Stimulated activated memory B cell treated with anti-CD40 and anti-IgM and Interleukin-4, amounts not matched to agents 10 μg/mL and 1 μg/mL and 100 μg/mL, for 72 hours (primary cell): ENCODE data around the gene TSHZ2.
"Not testable (repeated sequence)": the region's sequence is repeated elsewhere in the genome, so short reads cannot be mapped to it uniquely, and the experiment has no call there.

Experiments used
- ATAC-seq: fragments of 150-1000 bp; cut with Tn5 transposase; 2 replicates; pipeline ENCODE4 v1.10.0; 2021
- H3K27ac Mint-ChIP-seq: one replicate; pipeline ENCODE4 v1.8.0; 2022; ENCODE audit warnings: mild to moderate bottlenecking, mixed read lengths
- H3K27me3 Mint-ChIP-seq: one replicate; pipeline ENCODE4 v1.8.0; 2022; ENCODE audit warnings: mixed read lengths
- H3K36me3 Mint-ChIP-seq: one replicate; pipeline ENCODE4 v1.8.0; 2022; ENCODE audit warnings: mixed read lengths
- H3K4me1 Mint-ChIP-seq: one replicate; pipeline ENCODE4 v1.8.0; 2022; ENCODE audit warnings: mixed read lengths
- H3K4me3 Mint-ChIP-seq: one replicate; pipeline ENCODE4 v1.8.0; 2022; ENCODE audit warnings: mild to moderate bottlenecking, moderate library complexity, mixed read lengths
- H3K9me3 Mint-ChIP-seq: one replicate; pipeline ENCODE4 v1.8.0; 2022; ENCODE audit warnings: mixed read lengths

The TSHZ2 gene

DNA sequence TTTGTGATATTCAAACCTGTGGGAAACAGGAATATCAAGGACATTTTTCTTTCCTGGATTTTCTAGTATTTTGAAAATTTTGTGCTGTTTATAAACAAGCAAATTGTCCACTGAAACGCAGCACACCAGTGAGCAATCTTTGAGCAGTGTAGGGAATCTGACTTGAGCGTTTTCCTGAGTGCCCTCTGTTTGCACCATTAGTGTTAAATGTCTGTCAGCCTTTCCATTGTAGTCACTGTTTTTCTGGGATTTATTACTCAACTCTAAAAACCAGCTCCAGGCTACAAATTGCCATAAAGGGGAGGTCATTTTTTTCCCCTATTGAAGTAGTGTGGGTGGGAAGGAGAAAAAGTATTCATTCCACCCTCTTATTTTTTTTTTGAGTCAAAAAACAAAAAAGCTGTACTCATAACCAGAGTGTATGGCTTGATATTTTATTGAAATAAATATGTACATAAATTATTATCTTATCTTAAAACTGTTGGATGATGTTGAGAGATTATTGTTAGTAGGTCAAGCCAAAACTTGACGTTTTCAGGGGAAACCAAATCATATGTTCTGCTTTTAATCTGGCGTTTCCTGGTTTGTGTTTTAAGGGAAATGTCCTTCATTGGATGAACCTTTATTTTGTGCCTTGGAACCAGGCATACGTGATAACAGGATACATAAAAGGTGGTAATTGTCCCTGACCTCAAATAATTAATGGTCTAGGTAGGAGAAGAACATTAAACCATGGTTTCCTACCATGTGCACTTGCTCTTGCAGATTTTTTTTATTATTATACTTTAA lies 51.8 kb downstream of the TSHZ2 start:
- Mint-ChIP-seq H3K36me3 (no peaks in the 10 kb centered on the region), H3K4me1 (peaks cover 7% of the 10 kb centered on the region), H3K27me3 (peaks cover 17% of the 10 kb centered on the region), H3K4me3 (no peak overlapping the region), H3K27ac (no peak overlapping the region), H3K9me3 (peaks cover 7% of the 10 kb centered on the region)
- no peak for ATAC-seq

DNA sequence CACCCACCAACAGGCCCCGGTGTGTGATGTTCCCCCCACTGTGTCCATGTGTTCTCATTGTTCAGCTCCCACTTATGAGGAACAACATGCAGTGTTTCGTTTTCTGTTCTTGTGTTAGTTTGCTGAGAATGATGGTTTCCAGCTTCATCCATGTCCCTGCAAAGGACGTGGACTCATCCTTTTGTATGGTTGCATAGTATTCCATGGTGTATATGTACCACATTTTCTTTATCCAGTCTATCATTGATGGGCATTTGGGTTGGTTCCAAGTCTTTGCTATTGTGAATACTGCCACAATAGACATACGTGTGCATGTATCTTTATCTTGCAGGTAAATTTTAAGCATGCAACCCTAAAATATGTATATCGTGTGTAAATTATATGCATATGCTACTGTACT lies 52.5 kb downstream of the TSHZ2 start:
- peaks cover 17% of the 10 kb centered on the region for H3K27me3 Mint-ChIP-seq
- H3K36me3 Mint-ChIP-seq, H3K27ac Mint-ChIP-seq, H3K4me1 Mint-ChIP-seq, H3K9me3 Mint-ChIP-seq, H3K4me3 Mint-ChIP-seq, ATAC-seq: not testable (repeated sequence)

DNA sequence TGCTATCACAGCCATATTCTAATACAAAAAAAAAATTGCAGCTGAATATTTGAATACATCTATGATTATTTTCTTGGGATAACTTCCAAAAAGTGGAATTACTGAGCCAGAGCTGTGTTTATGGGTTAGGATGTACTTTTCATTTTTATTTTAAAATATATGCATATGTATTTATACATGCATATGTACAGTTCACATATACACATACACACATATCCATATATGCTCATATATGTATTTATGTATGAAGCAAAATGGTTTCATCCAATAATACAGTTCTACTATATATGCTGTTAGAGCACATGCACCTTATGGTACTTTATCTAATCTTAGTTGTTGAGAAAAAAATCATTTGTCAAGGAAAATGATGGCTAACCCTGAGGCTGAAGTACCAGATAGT lies 54.9 kb downstream of the TSHZ2 start:
- Mint-ChIP-seq H3K27me3 (peaks cover 17% of the 10 kb centered on the region), H3K4me3 (no peak overlapping the region), H3K9me3 (no peaks in the 10 kb centered on the region), H3K36me3 (no peaks in the 10 kb centered on the region), H3K27ac (no peak overlapping the region), H3K4me1 (peaks cover 13% of the 10 kb centered on the region)
- ATAC-seq = no peak

DNA sequence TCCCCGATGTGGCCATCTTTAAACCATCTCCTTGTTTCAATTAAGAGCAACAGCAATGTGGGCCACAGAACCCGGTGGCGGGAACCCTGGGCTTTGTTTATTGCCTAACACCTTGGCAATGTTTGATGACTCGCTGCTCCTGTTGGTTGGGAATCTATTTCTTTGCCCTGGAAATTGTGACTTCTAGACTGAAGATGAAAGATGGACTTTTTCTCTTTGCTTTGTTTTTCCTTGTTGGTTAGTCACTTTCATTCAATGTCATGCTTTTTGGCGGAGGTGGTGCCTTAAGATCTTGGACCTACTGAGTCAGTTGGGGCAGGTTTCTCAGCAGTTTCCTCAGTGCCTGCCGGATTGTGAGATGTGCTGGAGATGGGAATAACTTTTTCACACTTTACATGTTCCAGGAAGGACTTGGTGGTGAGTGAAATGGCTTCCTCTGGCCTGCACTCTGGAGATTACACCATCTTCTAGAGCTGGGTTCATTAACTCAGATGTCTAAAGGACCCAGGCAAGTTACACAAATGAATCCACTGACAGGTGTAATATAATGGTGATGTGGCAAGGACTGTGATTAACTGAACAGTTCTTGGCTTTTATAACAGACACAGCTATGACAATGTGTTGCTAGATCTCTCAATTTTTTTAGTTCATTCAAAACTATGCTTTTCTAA lies 56.3 kb downstream of the TSHZ2 start:
- no peak overlapping the region for H3K4me3 Mint-ChIP-seq
- H3K27me3 Mint-ChIP-seq = peaks cover 17% of the 10 kb centered on the region
- no peaks in the 10 kb centered on the region for H3K9me3 Mint-ChIP-seq
- H3K36me3 Mint-ChIP-seq = no peaks in the 10 kb centered on the region
- no peak for ATAC-seq
- H3K27ac Mint-ChIP-seq = no peak overlapping the region
- H3K4me1 Mint-ChIP-seq = peaks cover 6% of the 10 kb centered on the region

DNA sequence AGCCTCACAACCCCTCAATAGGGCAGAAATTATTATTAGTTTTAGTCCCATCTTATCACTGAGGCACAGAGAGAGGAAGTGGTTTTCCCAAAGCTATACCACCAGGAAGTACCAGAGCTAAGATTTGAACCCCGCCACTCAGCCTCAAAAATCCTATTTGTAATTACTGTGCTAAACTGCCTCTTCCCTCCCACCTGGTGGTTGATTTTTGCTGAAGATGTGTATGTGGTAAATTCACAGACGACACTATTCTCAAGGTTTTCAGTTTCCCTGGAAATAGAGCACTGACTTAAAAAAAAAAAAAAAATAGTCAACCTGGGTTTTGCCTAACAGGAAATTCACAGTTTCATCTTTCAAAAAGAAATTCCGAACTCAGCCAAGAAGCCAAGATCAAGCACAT lies 57.9 kb downstream of the TSHZ2 start:
- H3K27me3 Mint-ChIP-seq = peaks cover 17% of the 10 kb centered on the region

DNA sequence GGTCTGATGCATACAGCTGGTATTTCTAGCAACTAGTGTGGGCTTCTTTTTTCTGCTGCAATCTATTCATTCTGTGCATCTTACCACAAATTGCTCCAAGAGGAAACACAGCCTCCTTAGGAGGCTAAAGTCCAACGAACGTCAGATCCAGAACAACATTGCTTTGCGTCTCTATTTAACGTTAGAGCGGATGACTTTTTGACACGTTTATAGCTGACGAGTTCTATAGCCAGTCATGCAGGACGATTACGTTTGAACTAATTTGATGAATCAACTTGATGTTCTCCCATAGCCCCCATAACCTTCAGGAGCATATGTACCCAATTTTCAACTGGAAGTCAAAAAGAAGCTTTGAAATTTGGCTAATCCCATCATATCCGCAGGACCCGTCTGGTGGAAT lies 59.9 kb downstream of the TSHZ2 start:
- Mint-ChIP-seq H3K27ac (no peak overlapping the region), H3K4me3 (no peak overlapping the region), H3K36me3 (no peaks in the 10 kb centered on the region), H3K4me1 (peaks cover 14% of the 10 kb centered on the region), H3K9me3 (no peaks in the 10 kb centered on the region), H3K27me3 (peaks cover 15% of the 10 kb centered on the region)
- no peak for ATAC-seq

More for the DNA sequence above, 57.9 kb downstream of the TSHZ2 start:
- Mint-ChIP-seq H3K4me1 (peaks cover 14% of the 10 kb centered on the region), H3K4me3 (no peak overlapping the region), H3K9me3 (no peaks in the 10 kb centered on the region), H3K36me3 (no peaks in the 10 kb centered on the region), H3K27ac (no peak overlapping the region)
- no peak for ATAC-seq

DNA sequence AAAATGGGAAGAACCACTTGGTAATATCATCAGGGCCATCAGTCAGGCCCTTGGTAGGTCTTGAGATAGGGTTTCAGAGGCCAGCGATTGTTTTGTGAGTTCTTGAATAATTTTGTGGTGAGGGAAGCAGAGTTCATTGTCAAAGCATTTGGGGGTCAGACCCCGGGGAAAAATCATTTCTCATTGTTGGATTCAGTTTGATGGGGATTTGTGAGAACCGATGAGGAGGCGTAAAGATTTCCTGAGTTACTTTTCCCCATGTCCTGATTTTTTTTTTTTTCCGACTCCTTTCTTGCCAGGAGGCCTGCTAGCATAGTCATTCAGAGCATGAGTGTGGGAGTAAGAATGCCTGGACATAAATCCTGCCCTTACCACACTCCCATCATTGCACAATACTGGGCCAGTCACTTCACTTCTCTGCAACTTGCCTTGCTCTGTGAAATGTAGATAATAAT lies 60.3 kb downstream of the TSHZ2 start:
- ATAC-seq = no peak
- H3K27me3 Mint-ChIP-seq = peaks cover 11% of the 10 kb centered on the region
- no peaks in the 10 kb centered on the region for H3K36me3 Mint-ChIP-seq
- H3K4me1 Mint-ChIP-seq = peaks cover 14% of the 10 kb centered on the region
- H3K27ac Mint-ChIP-seq = no peak overlapping the region
- no peaks in the 10 kb centered on the region for H3K9me3 Mint-ChIP-seq
- no peak overlapping the region for H3K4me3 Mint-ChIP-seq

DNA sequence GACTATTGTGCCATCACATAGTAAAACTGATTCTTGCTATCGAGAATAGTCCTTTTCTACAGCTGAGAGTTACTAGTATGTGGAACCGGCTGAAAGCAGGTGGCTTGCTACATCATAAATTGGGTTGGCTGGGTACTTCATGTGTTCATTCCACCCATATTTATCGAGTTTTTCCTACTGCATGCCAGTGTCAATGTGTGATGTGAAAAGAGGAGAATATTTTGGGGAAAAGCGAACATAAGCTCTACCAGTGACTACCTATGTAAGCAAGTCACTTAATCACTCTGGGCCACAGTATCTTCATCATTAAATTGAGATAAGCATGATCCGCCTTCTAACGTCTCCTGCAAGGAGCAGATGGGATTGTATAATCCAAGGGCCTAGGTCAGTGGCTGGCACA lies 61.0 kb downstream of the TSHZ2 start:
- no peak for ATAC-seq
- Mint-ChIP-seq H3K27ac (no peak overlapping the region), H3K27me3 (peaks cover 7% of the 10 kb centered on the region), H3K9me3 (no peaks in the 10 kb centered on the region), H3K4me1 (peaks cover 14% of the 10 kb centered on the region), H3K36me3 (no peaks in the 10 kb centered on the region), H3K4me3 (no peak overlapping the region)

DNA sequence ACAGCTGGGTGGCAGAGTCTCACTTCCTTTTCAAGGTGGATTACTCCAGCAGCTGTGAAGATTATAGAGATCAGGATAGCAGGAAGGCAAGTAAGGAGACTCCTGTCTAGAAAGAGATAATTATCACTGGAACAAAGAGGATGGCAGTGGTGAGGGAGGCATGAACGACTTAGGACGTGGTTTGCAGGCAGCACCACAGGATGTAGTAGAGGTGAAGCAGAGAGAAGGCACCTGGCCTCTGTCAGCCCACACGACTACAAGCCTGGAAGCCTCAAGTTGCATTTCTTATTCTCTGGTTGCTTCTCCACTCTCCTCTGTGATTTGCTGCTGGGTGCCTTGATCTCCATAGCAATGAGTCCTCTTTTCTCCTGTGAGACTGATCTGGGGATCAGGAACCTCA lies 62.7 kb downstream of the TSHZ2 start:
- no peaks in the 10 kb centered on the region for H3K36me3 Mint-ChIP-seq
- no peak for ATAC-seq
- no peak overlapping the region for H3K4me3 Mint-ChIP-seq
- peaks cover 12% of the 10 kb centered on the region for H3K4me1 Mint-ChIP-seq
- no peaks in the 10 kb centered on the region for H3K27me3 Mint-ChIP-seq
- peak overlapping the region; percentile 31 for H3K27ac Mint-ChIP-seq
- no peaks in the 10 kb centered on the region for H3K9me3 Mint-ChIP-seq

DNA sequence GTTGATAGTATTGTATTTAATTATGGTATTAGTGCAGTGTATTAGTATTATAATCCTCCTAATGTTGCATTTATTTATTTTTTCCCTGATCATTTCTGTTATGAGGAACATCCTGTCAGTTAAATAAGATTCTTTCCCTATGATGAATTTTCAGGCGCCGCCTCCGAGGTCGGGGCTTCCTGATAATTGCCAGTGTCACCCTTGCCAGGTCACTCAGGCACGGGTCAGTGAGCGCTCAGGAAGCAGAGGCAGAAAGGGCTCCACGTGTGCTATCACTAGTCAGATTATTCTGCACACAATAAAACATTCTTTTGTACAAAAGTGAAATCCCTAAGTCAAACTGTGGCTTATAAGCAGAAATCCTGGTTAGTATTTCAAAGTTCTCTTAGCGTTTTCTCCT lies 64.8 kb downstream of the TSHZ2 start:
- H3K27ac Mint-ChIP-seq = no peak overlapping the region
- no peaks in the 10 kb centered on the region for H3K27me3 Mint-ChIP-seq
- no peak overlapping the region for H3K4me3 Mint-ChIP-seq
- H3K4me1 Mint-ChIP-seq = peaks cover 16% of the 10 kb centered on the region
- no peaks in the 10 kb centered on the region for H3K9me3 Mint-ChIP-seq
- no peaks in the 10 kb centered on the region for H3K36me3 Mint-ChIP-seq
- ATAC-seq = no peak

DNA sequence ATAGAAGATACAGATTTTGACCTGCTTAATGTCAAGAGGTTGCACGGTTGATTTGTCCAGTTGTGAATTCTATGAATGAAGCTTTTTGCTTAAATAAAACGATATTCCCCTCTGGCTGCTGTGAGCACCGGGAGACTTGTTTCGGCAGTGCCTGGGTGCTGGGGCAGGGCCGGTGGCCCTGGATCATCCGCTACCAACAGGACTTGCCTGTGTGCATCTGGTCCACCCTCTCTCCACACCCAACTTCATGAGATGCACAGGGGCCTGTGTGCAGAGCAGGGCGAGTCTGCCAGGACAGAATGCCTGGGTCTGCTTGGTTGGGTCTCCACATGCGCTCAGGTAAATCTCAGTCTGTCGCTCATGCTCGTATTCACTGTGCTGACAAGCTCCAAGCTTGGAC lies 65.5 kb downstream of the TSHZ2 start:
- H3K4me3 Mint-ChIP-seq = no peak overlapping the region
- H3K27me3 Mint-ChIP-seq = no peaks in the 10 kb centered on the region
- peaks cover 16% of the 10 kb centered on the region for H3K4me1 Mint-ChIP-seq
- H3K9me3 Mint-ChIP-seq = no peaks in the 10 kb centered on the region
- no peak overlapping the region for H3K27ac Mint-ChIP-seq
- no peaks in the 10 kb centered on the region for H3K36me3 Mint-ChIP-seq
- ATAC-seq = no peak

DNA sequence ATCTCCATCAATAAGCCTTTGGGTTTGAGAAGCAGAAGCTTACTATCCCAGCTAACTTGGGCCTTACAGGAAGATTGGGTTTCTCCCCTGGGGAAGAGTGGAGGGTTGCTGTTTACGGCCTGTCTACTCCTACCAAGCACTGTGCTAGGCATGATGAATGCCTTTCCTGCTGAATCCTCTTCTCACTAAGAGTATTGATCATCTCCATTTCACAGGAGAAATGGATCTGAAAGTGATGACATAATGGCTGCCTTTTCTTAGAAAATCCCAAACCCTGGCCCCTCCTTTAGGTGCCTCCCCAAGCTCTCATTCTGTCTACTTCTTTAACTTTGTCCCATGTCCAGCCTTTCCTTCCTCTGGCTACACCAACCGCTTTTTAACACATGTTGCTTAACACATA lies 66.1 kb downstream of the TSHZ2 start:
- no peak for ATAC-seq
- no peak overlapping the region for H3K4me3 Mint-ChIP-seq
- H3K36me3 Mint-ChIP-seq = no peaks in the 10 kb centered on the region
- H3K27ac Mint-ChIP-seq = no peak overlapping the region
- no peaks in the 10 kb centered on the region for H3K27me3 Mint-ChIP-seq
- no peaks in the 10 kb centered on the region for H3K9me3 Mint-ChIP-seq
- H3K4me1 Mint-ChIP-seq = peaks cover 16% of the 10 kb centered on the region

DNA sequence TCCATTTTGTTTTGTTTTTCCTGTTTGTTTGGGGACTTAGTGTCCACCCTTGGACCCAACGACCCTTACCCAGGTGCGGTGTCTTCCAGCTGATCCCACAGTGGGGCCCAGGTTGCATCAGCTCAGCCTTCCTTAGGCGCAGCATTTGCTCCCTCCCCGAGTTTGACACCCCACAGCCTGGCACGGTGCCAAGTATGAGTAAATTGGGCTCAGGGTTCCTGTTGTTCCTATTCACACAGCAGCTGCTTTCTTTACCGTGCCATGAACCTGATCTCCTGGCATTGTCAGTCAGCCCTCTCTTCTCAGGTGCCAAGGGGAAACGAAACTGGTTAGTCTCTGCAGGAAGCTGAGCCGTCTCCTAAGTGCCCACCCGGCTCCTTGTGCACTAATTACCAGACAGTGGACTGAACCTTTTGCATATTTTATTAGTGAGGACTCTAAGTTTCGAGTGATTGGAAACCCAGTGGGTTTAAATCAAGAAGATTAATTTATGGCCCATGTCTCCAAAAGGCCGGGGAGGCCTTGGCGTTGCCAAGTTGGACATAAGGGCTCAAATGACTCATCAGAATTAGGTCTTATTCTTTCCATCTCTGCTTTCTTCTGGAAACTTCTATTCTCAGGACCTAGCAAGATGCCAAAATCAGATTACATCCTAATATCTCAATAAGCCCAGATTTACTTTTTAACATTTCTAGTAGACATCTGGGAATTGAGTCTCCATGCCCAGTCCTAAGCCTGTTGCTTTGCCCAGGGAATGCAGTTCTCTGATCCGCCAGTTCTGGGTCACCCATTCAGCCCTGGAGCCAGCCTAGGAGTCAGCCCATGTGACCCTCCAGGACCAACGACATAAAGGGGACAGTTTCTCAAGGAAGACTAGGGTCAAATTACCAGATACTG lies 68.8 kb downstream of the TSHZ2 start:
- Mint-ChIP-seq H3K4me1 (peaks cover 7% of the 10 kb centered on the region), H3K9me3 (no peaks in the 10 kb centered on the region), H3K4me3 (no peak overlapping the region), H3K27me3 (no peaks in the 10 kb centered on the region), H3K36me3 (no peaks in the 10 kb centered on the region), H3K27ac (no peak overlapping the region)
- peak; percentile 45 for ATAC-seq

DNA sequence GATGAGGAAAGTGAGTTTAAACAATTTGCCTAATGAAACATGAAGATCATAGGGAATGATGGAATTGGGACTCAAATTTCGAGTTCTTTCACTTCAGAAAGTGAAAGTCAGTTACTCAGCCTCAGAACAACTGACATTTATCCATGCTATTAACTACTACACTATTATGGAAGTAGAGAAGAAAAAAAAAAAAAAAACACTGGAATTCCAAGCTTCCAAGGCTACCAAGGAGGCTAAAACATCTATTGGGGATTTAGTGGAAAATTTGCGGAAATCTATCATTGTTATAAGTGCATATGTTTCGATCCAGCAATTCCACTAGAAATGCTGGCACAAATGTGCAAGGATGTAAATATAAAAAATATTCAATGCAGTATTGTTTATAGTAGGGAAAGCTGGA lies 70.4 kb downstream of the TSHZ2 start:
- Mint-ChIP-seq H3K4me1 (peaks cover 7% of the 10 kb centered on the region), H3K27ac (no peak overlapping the region), H3K9me3 (peaks cover 2% of the 10 kb centered on the region), H3K4me3 (no peak overlapping the region), H3K27me3 (no peaks in the 10 kb centered on the region), H3K36me3 (no peaks in the 10 kb centered on the region)
- no peak for ATAC-seq

DNA sequence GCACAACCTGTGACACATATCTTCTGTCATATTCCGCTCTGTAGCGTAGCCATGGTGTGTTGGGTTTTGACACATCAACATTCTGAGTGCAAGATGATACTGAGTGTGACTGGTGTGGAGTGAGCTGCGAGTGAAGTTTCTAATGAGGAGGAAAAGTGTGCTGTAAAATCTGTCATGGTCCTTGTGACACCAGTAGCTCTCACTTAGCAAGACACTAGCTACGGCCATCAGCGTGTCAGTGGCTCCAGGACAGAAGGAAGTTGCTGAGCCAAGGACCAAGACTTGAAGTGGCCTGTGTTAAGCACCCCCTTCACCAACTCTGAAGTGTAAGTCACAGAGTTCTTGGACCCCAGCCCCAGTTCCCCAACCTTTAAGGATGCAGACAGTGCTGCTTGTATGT lies 72.1 kb downstream of the TSHZ2 start:
- no peak overlapping the region for H3K27ac Mint-ChIP-seq
- no peak overlapping the region for H3K4me3 Mint-ChIP-seq
- peaks cover 7% of the 10 kb centered on the region for H3K4me1 Mint-ChIP-seq
- peaks cover 3% of the 10 kb centered on the region for H3K9me3 Mint-ChIP-seq
- H3K27me3 Mint-ChIP-seq = no peaks in the 10 kb centered on the region
- H3K36me3 Mint-ChIP-seq = no peaks in the 10 kb centered on the region
- ATAC-seq = no peak
